Sigmoid colon (tissue), 7 donors: ENCODE results near the gene ONECUT3. TPM values are rescaled to one million over a fixed set of nuclear protein-coding genes. Genes with fewer than 3 reads are reported as not detected.

Experiments
- DNase-seq: peaks from one replicate; pipeline ENCODE4 v3.0.0-alpha.2; 2019
- H3K27ac ChIP-seq, 4 donors: fragments of 200-600 bp; sonication (generic); one replicate each; pipeline ENCODE4 v1.5.1; 2016 to 2019; ENCODE audit warnings: mild to moderate bottlenecking in 1 of 4
- H3K27me3 ChIP-seq, 3 donors: fragments of 200-600 bp; sonication (generic); one replicate each; pipeline ENCODE4 v1.5.1; 2019; ENCODE audit warnings: mild to moderate bottlenecking in 1 of 3
- H3K36me3 ChIP-seq, 4 donors: fragments of 200-600 bp; sonication (generic); one replicate each; pipeline ENCODE4 v1.5.1; 2016 to 2019
- H3K4me1 ChIP-seq, 4 donors: fragments of 200-600 bp; sonication (generic); one replicate each; pipeline ENCODE4 v1.5.1; 2017 to 2019
- H3K4me3 ChIP-seq, 4 donors: fragments of 200-600 bp; sonication (generic); one replicate each; pipeline ENCODE4 v1.5.1; 2017 to 2019; ENCODE audit warnings: mild to moderate bottlenecking in 2 of 4, moderate library complexity in 1 of 4
- H3K9me3 ChIP-seq, 4 donors: fragments of 200-600 bp in 3 of 4; sonication (generic) in 3 of 4; one replicate each; pipeline versions ENCODE4 v1.5.1 to v1.6.1; 2013 to 2019
- CTCF ChIP-seq, 4 experiments: fragments of 450-650 bp in 3 of 4; fragments of 200-600 bp in 1 of 4; IDR thresholded peaks; one replicate each; pipeline ENCODE4 v1.5.1; 2016 to 2019; ENCODE audit warnings: antibody characterized with exemption in 4 of 4, mild to moderate bottlenecking in 3 of 4, moderate library complexity in 2 of 4
- EP300 ChIP-seq, 4 donors: sonication (generic); formaldehyde crosslinking; IDR thresholded peaks; one replicate each; pipeline ENCODE4 v1.6.1; 2017; ENCODE audit warnings: antibody characterized with exemption in 4 of 4
- POLR2A ChIP-seq, 2 donors: fragments of 450-650 bp; IDR thresholded peaks; one replicate each; pipeline ENCODE4 v1.6.1; 2016; ENCODE audit warnings: antibody characterized with exemption in 2 of 2, mild to moderate bottlenecking in 2 of 2, moderate library complexity in 2 of 2
- POLR2AphosphoS5 ChIP-seq, 4 donors: sonication (generic); formaldehyde crosslinking; IDR thresholded peaks; one replicate each; pipeline ENCODE4 v1.6.1; 2017; ENCODE audit warnings: antibody characterized with exemption in 4 of 4
- WGBS, 2 donors: extraction: QIAGEN DNeasy Blood & Tissue Kit; methylation state at CpG; one replicate each; pipeline ENCODE4 v1.1.7; 2013; 5-methylcytosine and 5-hydroxymethylcytosine counted together
- intact Hi-C: fragments of 100-400 bp; cut with DNase I; formaldehyde crosslinking; loops from one replicate; pipeline ENCODE4 v1.15.1; 2023
- polyA plus RNA-seq, 3 donors: library from polyadenylated mRNA; stranded (reverse); fragments of 200-250 nt; gene quantifications; one replicate each; pipeline ENCODE4 v1.2.3, GENCODE V29; 2013
- total RNA-seq, 4 donors: library from RNA; depleted of rRNA; stranded (reverse); fragments of >200 nt; gene quantifications; one replicate each; pipeline ENCODE4 v1.1.0, GENCODE V29; 2016
- donor health status: healthy with polysubstance abuse.
- donor health status: Bipolar disorder and iron deficiency.
- donor health status: healthy.

The ONECUT3 gene
- total and polyA plus RNA-seq, 7 donors = not detected

GRCh38 chr19:1777149-1777548 lies 23.8 kb downstream of the ONECUT3 start:
- no peaks in the 10 kb centered on the region for H3K36me3 ChIP-seq
- no peak overlapping the region for H3K4me3 ChIP-seq
- H3K27me3 ChIP-seq = peaks cover 34 to 95% (median 80%) of the 10 kb centered on the region in 3 donors
- no peak for DNase-seq
- intact Hi-C loops = no loop called here
- H3K27ac ChIP-seq = no peak overlapping the region
- H3K9me3 ChIP-seq = peaks cover 4 to 15% (median 13%) of the 10 kb centered on the region in 4 donors
- WGBS, 2 donors = 50 to 57% methylated on average over 10 of the region's 10 CpGs
- TF ChIP-seq EP300 (IDR thresholded peaks at IDR 0.05) = no peak
- no peak for TF ChIP-seq POLR2A (IDR thresholded peaks at IDR 0.05)
- no peak for TF ChIP-seq POLR2AphosphoS5 (IDR thresholded peaks at IDR 0.05)
- no peak for TF ChIP-seq CTCF (IDR thresholded peaks at IDR 0.05)
- peaks cover 0 to 4% (median 2%) of the 10 kb centered on the region in 4 donors for H3K4me1 ChIP-seq

GRCh38 chr19:1779574-1779973 lies 26.3 kb downstream of the ONECUT3 start:
- DNase-seq = no peak
- H3K27me3 ChIP-seq = peaks cover 29 to 100% (median 84%) of the 10 kb centered on the region in 3 donors
- TF ChIP-seq CTCF (IDR thresholded peaks at IDR 0.05) (no peak), EP300 (IDR thresholded peaks at IDR 0.05) (no peak), POLR2AphosphoS5 (IDR thresholded peaks at IDR 0.05) (no peak), POLR2A (IDR thresholded peaks at IDR 0.05) (no peak)
- peaks cover 4 to 16% (median 13%) of the 10 kb centered on the region in 4 donors for H3K9me3 ChIP-seq
- H3K36me3 ChIP-seq = no peaks in the 10 kb centered on the region
- intact Hi-C loops = no loop called here
- 26 to 38% methylated on average over 16 of the region's 16 CpGs for WGBS, 2 donors
- no peak overlapping the region for H3K4me3 ChIP-seq
- H3K4me1 ChIP-seq = peaks cover 0 to 4% (median 2%) of the 10 kb centered on the region in 4 donors
- H3K27ac ChIP-seq = no peak overlapping the region

- TF ChIP-seq POLR2AphosphoS5 (IDR thresholded peaks at IDR 0.05) (no peak), POLR2A (IDR thresholded peaks at IDR 0.05) (no peak)
- Histone ChIP-seq H3K4me1 (peaks cover 0 to 4% (median 2%) of the 10 kb centered on the region in 4 donors), H3K4me3 (no peak overlapping the region), H3K9me3 (peaks cover 4 to 9% (median 8%) of the 10 kb centered on the region in 4 donors), H3K27ac (no peak overlapping the region), H3K36me3 (no peaks in the 10 kb centered on the region), H3K27me3 (peaks cover 21 to 98% (median 77%) of the 10 kb centered on the region in 3 donors)
- intact Hi-C loops = no loop called here
- DNase-seq = no peak
- 31 to 43% methylated on average over 14 of the region's 14 CpGs for WGBS, 2 donors
Observed at GRCh38 chr19:1780272-1780958, 27.1 kb downstream of the ONECUT3 start.

- Histone ChIP-seq H3K4me3 (no peak overlapping the region), H3K9me3 (peaks cover 4 to 9% (median 8%) of the 10 kb centered on the region in 4 donors), H3K27me3 (peaks cover 7 to 91% (median 56%) of the 10 kb centered on the region in 3 donors), H3K27ac (no peak overlapping the region), H3K36me3 (no peaks in the 10 kb centered on the region), H3K4me1 (peaks cover 0 to 4% (median 0%) of the 10 kb centered on the region in 4 donors)
- 80 to 81% methylated on average over 7 of the region's 7 CpGs for whole genome bisulfite sequencing, 2 donors
- TF ChIP-seq POLR2AphosphoS5 (IDR thresholded peaks at IDR 0.05) (no peak), POLR2A (IDR thresholded peaks at IDR 0.05) (no peak), EP300 (IDR thresholded peaks at IDR 0.05) (no peak), CTCF (IDR thresholded peaks at IDR 0.05) (no peak)
- no peak for DNase-seq
- intact Hi-C loops = no loop called here
Observed at GRCh38 chr19:1782521-1782920, 29.2 kb downstream of the ONECUT3 start.

- peaks cover 2 to 91% (median 55%) of the 10 kb centered on the region in 3 donors for H3K27me3 ChIP-seq
- no peak for DNase-seq
- H3K4me1 ChIP-seq = peaks cover 0 to 4% (median 0%) of the 10 kb centered on the region in 4 donors
- H3K9me3 ChIP-seq = peaks cover 4 to 9% (median 8%) of the 10 kb centered on the region in 4 donors
- 85 to 91% methylated on average over 4 of the region's 4 CpGs for WGBS, 2 donors
- intact Hi-C loops = no loop called here
- no peak for TF ChIP-seq EP300 (IDR thresholded peaks at IDR 0.05)
- TF ChIP-seq CTCF (IDR thresholded peaks at IDR 0.05) = no peak
- no peak for TF ChIP-seq POLR2AphosphoS5 (IDR thresholded peaks at IDR 0.05)
- no peak for TF ChIP-seq POLR2A (IDR thresholded peaks at IDR 0.05)
- no peak overlapping the region for H3K4me3 ChIP-seq
- no peaks in the 10 kb centered on the region for H3K36me3 ChIP-seq
- no peak overlapping the region for H3K27ac ChIP-seq
Observed at GRCh38 chr19:1783354-1783753, 30.0 kb downstream of the ONECUT3 start.
